ENCODE results near the gene ADPGK.

- TF ChIP-seq CTCF (IDR thresholded peaks at IDR 0.05; ENCODE audit: insufficient read depth, low read depth, low read length) (no peak), EZH2 (IDR thresholded peaks at IDR 0.05; ENCODE audit: insufficient read depth, low read length) (no peak)
Measured at GRCh38 chr15:72824781-72825180, 41.2 kb upstream of the ADPGK start.

Measured in astrocyte (in vitro differentiated cells and primary cell).